Measurements from ENCODE around the gene GJA3. TPM values are rescaled to one million over a fixed set of nuclear protein-coding genes. Genes with fewer than 3 reads are reported as not detected.

Gene GJA3
- total and polyA plus RNA-seq, 9 of the 15 experiments (the other 6 are each of a cell fraction or from before 2014, with no cell fraction given): 0.03 to 0.13 (median 0.04) TPM; not detected in 4

- TF ChIP-seq STAT5A (IDR thresholded peaks at IDR 0.05; ENCODE audit: borderline replicate concordance, low read length): no peak
- no peak for TF ChIP-seq PTBP1 (IDR thresholded peaks at IDR 0.05; ENCODE audit: low read depth, low read length)
- TF ChIP-seq ZBTB5 (IDR thresholded peaks at IDR 0.05): no peak
Measured at GRCh38 chr13:20168396-20168795, 7.5 kb upstream of the GJA3 start (continued).

- H2AFZ ChIP-seq (ENCODE audit: low read depth, low read length): no peak overlapping the region
- no peak overlapping the region for H3K27ac ChIP-seq (ENCODE audit: extremely low read depth, low read depth, low read length)
- DNase-seq (ENCODE audit: extremely low read depth in 1 of 4, low spot score in 3 of 4) (no peak), FAIRE-seq (no peak), ATAC-seq (no peak)
- H3K36me3 ChIP-seq (ENCODE audit: control insufficient read depth, insufficient read depth, low read length): no peaks in the 10 kb centered on the region
- peaks cover 0 to 8% of the 10 kb centered on the region in 2 experiments; a peak in 2 of 5 replicates for H3K4me1 ChIP-seq (replicated peaks in 1 of 2; ENCODE audit: control insufficient read depth in 2 of 2, insufficient read depth in 2 of 2, low read length in 2 of 2)
- H4K20me1 ChIP-seq (replicated peaks; ENCODE audit: control insufficient read depth, insufficient read depth, low read length): no peaks in the 10 kb centered on the region; the same call in 1 of the 2 replicates
- ChIA-PET CTCF (ENCODE audit: low intra/inter-chr PET ratio) (no interaction called here), POLR2A (no interaction called here)
- no peak overlapping the region for H3K4me2 ChIP-seq (ENCODE audit: insufficient read depth, low read length)
- intact Hi-C loops (cut with micrococcal nuclease): no loop called here
- H3K4me3 ChIP-seq: no peak overlapping the region
- BruUV-seq (replicated peaks): no TSS peak
- no peaks in the 10 kb centered on the region for H3K79me2 ChIP-seq (ENCODE audit: control insufficient read depth, insufficient read depth, low read length)
- H3K9me1 ChIP-seq (ENCODE audit: control insufficient read depth, insufficient read depth, low read length): no peaks in the 10 kb centered on the region
- 6% methylated on average over 11 of the region's 11 CpGs for WGBS (ENCODE audit: insufficient coverage, low coverage, missing lambda C conversion rate)
- in situ Hi-C loops (cut with MboI): loop anchor here (10.0 kb wide), 1 partner anchor 181 kb away; no protein-coding TSS in a partner anchor
- H3K27me3 ChIP-seq (ENCODE audit: control insufficient read depth in 2 of 2, insufficient read depth in 2 of 2, low read length in 2 of 2): peaks cover 4 to 36% of the 10 kb centered on the region in 2 experiments; a peak in 2 of 5 replicates
- no peaks in the 10 kb centered on the region for H3K9me3 ChIP-seq (replicated peaks; ENCODE audit: control insufficient read depth, insufficient read depth, low read depth, low read length)
- H3K9ac ChIP-seq (ENCODE audit: insufficient read depth in 1 of 2, low read depth in 2 of 2, low read length in 2 of 2): no peak overlapping the region
- TF ChIP-seq SLC30A9 (CRISPR knock-in tag; IDR thresholded peaks at IDR 0.05): no peak
- TF ChIP-seq CEBPZ (IDR thresholded peaks at IDR 0.05; ENCODE audit: borderline replicate concordance, low read depth, low read length): no peak
- no peak for TF ChIP-seq ZNF280B (CRISPR knock-in tag; IDR thresholded peaks at IDR 0.05)
- no peak for TF ChIP-seq MCM7 (IDR thresholded peaks at IDR 0.05)
- no peak for TF ChIP-seq THRB (CRISPR knock-in tag; conservative IDR thresholded peaks at IDR 0.05)
- no peak for TF ChIP-seq L3MBTL2 (IDR thresholded peaks at IDR 0.05)
- no peak for TF ChIP-seq ID3 (CRISPR knock-in tag; IDR thresholded peaks at IDR 0.05)
- no peak for TF ChIP-seq ID3 (tag; IDR thresholded peaks at IDR 0.05)
Measured at GRCh38 chr13:20165417-20166257, 4.8 kb upstream of the GJA3 start.
